Testis (tissue), 2 donors: ENCODE measurements around the gene CHTF8.

ENCODE experiments used
- CTCF ChIP-seq, 3 experiments: fragments of 450-650 bp in 2 of 3; fragments of 200-600 bp in 1 of 3; sonication (generic) in 1 of 3; IDR thresholded peaks; one replicate each; pipeline ENCODE4 v1.5.1; 2016 to 2019; ENCODE audit warnings: antibody characterized with exemption in 3 of 3, mild to moderate bottlenecking in 2 of 3, moderate library complexity in 1 of 3
- POLR2A ChIP-seq: fragments of 450-650 bp; IDR thresholded peaks from one replicate; pipeline ENCODE4 v1.6.1; 2017; ENCODE audit warnings: antibody characterized with exemption, mild to moderate bottlenecking, moderate library complexity

- TF ChIP-seq CTCF (IDR thresholded peaks at IDR 0.05) (no peak), POLR2A (no peak)
These were observed 457 bp downstream of the CHTF8 start for GRCh38 chr16:69131839-69132423.
